ENCODE results near the gene EXD3. TPM values are rescaled to one million over a fixed set of nuclear protein-coding genes. Genes with fewer than 3 reads are reported as not detected.

Gene EXD3
- total RNA-seq, 1 donor from 2014 or later: 24.5 TPM

GRCh38 chr9:137394866-137395665 lies 27.9 kb downstream of the EXD3 start:
- no peak for DNase-seq
- H3K4me3 Mint-ChIP-seq (ENCODE audit: unreplicated experiment): no peak overlapping the region
- no peak overlapping the region for H3K27ac Mint-ChIP-seq (ENCODE audit: unreplicated experiment)
- peaks cover 8% of the 10 kb centered on the region for H3K27me3 Mint-ChIP-seq (ENCODE audit: unreplicated experiment)
- peaks cover 13% of the 10 kb centered on the region for H3K9me3 Mint-ChIP-seq (ENCODE audit: unreplicated experiment)
- peaks cover 5% of the 10 kb centered on the region for H3K4me1 Mint-ChIP-seq (ENCODE audit: low read depth, unreplicated experiment)
- peaks cover 19% of the 10 kb centered on the region for H3K36me3 Mint-ChIP-seq (ENCODE audit: unreplicated experiment)
- no peak for TF ChIP-seq CTCF (IDR thresholded peaks at IDR 0.05; ENCODE audit: partially characterized antibody, unreplicated experiment)

- Mint-ChIP-seq H3K27me3 (ENCODE audit: unreplicated experiment) (peaks cover 9% of the 10 kb centered on the region), H3K27ac (ENCODE audit: unreplicated experiment) (no peak overlapping the region), H3K4me3 (ENCODE audit: unreplicated experiment) (no peak overlapping the region), H3K9me3 (ENCODE audit: unreplicated experiment) (peaks cover 12% of the 10 kb centered on the region), H3K36me3 (ENCODE audit: unreplicated experiment) (peaks cover 10% of the 10 kb centered on the region), H3K4me1 (ENCODE audit: low read depth, unreplicated experiment) (peaks cover 6% of the 10 kb centered on the region)
- no peak for TF ChIP-seq CTCF (IDR thresholded peaks at IDR 0.05; ENCODE audit: partially characterized antibody, unreplicated experiment)
- DNase-seq: no peak
Measured at GRCh38 chr9:137393176-137394150, 29.5 kb downstream of the EXD3 start.

- Mint-ChIP-seq H3K27me3 (ENCODE audit: unreplicated experiment) (peaks cover 8% of the 10 kb centered on the region), H3K9me3 (ENCODE audit: unreplicated experiment) (peaks cover 10% of the 10 kb centered on the region), H3K36me3 (ENCODE audit: unreplicated experiment) (peaks cover 3% of the 10 kb centered on the region), H3K27ac (ENCODE audit: unreplicated experiment) (no peak overlapping the region), H3K4me1 (ENCODE audit: low read depth, unreplicated experiment) (peaks cover 9% of the 10 kb centered on the region), H3K4me3 (ENCODE audit: unreplicated experiment) (no peak overlapping the region)
- DNase-seq: no peak
- no peak for TF ChIP-seq CTCF (IDR thresholded peaks at IDR 0.05; ENCODE audit: partially characterized antibody, unreplicated experiment)
Measured at GRCh38 chr9:137392232-137393007, 30.5 kb downstream of the EXD3 start.

- no peak for DNase-seq
- no peak for TF ChIP-seq CTCF (IDR thresholded peaks at IDR 0.05; ENCODE audit: partially characterized antibody, unreplicated experiment)
- Mint-ChIP-seq H3K27me3 (ENCODE audit: unreplicated experiment) (peaks cover 6% of the 10 kb centered on the region), H3K4me3 (ENCODE audit: unreplicated experiment) (no peak overlapping the region), H3K36me3 (ENCODE audit: unreplicated experiment) (no peaks in the 10 kb centered on the region), H3K4me1 (ENCODE audit: low read depth, unreplicated experiment) (peaks cover 7% of the 10 kb centered on the region), H3K27ac (ENCODE audit: unreplicated experiment) (no peak overlapping the region), H3K9me3 (ENCODE audit: unreplicated experiment) (peaks cover 6% of the 10 kb centered on the region)
Measured at GRCh38 chr9:137391411-137391754, 31.6 kb downstream of the EXD3 start.

All from glutamatergic neuron (in vitro differentiated cells).